Fibroblast of upper back skin (primary cell): Measurements from ENCODE around the gene WWOX.

ENCODE experiments used
- DNase-seq: peaks from one replicate; pipeline ENCODE4 v3.0.0-alpha.2; 2013

The WWOX gene

DNA sequence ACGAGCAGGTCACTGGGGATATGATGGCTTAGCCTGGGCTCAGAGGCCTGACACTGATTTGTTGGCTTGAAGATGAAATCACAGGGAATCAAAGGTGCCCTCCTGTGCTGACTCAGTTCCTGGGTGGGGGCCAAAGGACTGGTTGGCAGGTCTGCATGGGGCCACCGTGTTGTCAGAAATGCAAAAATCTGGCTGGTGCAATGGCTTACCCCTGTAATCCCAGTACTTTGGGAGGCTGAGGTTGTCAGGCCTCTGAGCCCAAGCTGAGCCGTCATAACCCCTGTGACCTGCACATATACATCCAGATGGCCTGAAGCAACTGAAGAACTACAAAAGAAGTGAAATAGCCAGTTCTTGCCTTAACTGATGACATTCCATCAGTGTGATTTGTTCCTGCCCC is 314.2 kb downstream of the WWOX start:
- no peak for DNase-seq

DNA sequence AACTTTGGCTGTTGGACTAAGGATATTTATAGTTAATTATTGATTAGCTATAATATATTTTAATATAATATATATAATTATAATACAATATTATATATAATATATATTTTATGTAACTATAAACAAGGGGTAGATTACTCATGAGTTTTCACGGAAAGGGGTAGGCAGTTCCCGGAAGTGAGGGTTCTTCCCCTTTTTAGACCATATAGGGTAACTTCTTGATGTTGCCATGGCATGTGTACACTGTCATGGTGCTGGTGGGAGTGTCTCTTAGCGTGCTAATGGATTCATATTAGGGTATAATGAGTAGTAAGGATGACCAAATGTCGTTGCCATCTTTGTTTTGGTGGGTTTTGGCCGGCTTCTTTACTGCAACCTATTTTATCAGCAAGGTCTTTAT is 315.6 kb downstream of the WWOX start:
- DNase-seq: no peak

GRCh38 chr16:78415669-78416068 is 316.2 kb downstream of the WWOX start:
- DNase-seq: no peak

DNA sequence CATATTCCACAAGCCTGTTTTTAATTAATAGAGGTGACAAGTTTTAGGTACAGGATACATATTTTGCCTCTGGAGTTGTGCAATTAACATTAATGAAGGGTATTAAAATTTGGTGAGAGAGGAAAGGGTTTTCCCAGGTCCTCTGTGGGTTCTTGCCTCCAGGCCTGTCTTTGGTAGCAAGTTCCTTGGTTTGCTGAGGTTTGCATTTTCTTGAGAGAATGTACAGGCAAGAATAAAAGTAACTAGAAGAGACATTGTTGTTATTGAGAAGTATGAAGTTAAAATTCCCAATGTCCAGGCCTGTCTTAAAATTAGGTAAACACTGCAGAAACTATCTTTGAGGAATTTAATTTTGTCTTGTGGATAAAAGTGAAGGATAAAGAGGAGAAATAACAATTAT is 316.9 kb downstream of the WWOX start:
- no peak for DNase-seq

GRCh38 chr16:78421181-78421708 is 321.8 kb downstream of the WWOX start:
- no peak for DNase-seq

GRCh38 chr16:78425281-78425680 is 325.8 kb downstream of the WWOX start:
- DNase-seq: no peak

DNA sequence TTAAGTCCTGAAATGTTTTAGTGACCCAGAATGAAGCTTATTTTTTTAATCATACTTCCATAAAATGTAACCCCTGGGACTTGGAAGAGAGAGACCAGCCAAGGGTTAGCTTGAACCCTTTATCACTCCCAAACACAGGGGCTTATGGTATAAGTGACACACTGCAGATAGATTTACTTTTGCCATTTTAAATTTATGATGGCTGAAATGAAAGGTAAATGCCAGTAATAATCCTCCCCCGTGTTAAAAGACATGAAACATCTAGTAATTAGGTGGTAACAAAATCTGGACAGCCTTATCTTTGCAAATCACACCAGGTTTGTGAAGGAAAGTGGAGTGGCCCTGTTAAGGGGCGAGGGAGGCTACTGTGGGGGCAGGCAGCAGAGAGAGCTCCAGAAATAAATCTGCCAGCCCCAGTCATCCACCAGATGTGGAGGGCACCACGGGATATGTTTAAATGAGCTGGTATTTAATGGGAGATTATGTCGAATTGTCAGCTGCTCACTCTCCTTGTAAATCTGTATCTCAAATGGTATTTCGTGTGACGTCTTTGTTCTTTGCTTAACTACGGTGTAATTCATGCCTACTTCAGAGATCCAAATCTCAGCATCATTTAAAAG is 326.5 kb downstream of the WWOX start:
- DNase-seq: no peak

- no peak for DNase-seq
These were observed 328.7 kb downstream of the WWOX start for GRCh38 chr16:78428193-78428592.

DNA sequence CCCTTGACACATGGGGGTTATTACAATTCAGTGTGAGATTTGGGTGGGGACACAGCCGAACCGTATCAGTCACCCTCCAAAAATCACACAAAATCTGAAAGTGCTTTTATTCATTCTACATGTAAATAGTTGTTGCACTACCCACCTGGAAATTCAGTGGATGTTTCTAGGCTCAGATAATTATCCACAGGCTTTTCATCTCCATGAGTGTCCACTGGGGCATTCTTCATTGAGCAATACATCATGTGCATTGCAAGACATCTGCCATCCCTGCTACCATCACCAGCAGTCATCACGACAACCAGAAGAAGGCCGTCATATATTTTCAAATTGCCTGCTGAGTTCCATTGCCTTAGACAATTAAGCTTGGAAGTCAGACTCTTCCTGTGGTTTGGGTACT is 330.8 kb downstream of the WWOX start:
- DNase-seq: no peak

- no peak for DNase-seq
These were observed 331.7 kb downstream of the WWOX start for GRCh38 chr16:78431004-78431670.

DNA sequence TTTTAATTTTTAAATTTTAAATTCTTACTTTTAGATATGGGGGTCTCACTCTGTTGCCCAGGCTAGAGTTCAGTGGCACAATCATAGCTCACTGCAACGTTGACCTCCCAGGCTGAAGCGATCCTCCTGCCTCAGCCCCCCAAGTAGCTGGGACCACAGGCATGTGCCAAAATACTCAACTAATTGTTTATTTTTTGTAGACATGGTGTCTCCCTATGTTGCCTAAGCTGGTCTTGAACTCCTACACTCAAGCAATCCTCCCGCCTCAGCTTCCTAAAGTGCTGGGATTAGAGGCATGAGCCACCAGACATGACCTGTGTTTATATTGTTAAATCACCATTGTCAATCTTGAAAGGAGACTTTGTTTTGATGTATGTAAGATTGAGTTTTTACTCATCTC is 332.2 kb downstream of the WWOX start:
- no peak for DNase-seq

GRCh38 chr16:78432451-78432850 is 333.0 kb downstream of the WWOX start:
- no peak for DNase-seq

GRCh38 chr16:78433116-78433515 is 333.7 kb downstream of the WWOX start:
- DNase-seq: no peak

DNA sequence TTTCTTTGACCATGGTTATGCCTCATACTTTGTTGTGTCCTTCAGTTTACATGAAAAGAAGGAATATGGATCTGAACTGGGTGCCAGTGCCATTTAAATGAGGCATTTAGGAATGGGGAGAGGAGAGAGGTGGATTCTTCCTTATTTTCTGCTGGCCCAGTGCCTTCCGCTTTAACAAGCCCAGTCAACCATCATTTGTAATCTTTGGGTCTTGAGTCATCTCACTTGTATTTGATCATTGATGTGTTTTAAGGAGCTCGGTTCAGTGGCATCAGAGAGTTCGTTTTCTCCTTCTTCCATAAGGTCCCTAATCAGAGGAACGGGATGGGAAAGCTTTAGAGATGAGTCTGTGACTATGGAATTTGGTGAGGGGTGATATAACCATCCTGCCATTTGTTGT is 334.9 kb downstream of the WWOX start:
- no peak for DNase-seq

DNA sequence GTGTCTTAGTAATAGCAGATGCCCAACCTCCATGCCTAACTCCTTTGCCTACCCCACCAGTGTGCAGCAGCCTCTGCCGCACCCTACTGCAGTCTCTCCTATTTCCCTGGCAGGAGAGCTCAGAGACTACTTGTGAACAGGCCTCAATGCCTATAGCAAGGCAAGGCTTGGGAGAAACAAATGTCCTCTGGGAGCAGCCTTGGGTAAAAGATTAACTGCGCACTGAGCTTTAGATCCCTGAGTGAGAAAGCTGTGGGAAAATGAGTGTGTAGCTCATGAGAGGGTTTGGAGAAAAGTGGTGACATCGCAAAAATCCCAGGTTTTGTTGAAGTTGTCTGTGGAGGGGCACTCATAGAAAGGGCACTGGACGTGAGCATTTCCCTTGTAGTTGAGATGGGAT is 335.8 kb downstream of the WWOX start:
- DNase-seq: no peak

DNA sequence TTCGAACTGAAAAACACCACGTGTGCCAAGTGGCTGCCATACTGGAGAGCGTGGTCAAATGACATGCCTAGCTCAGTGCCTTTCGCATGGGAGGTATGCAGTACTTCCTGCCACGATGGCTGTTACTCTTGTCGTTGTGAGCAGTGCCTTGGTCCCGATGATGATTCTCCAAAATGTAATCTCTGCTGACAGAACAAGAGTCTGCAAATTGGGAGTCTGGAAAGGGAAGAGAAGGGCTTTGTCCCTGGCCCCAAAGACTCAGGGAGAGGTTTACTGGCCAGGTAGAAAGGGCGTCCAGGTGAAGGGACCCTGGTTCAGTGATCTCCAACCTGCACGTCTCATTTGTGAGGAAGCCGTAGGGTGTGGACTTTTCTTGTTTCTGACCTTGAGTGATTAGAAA is 336.6 kb downstream of the WWOX start:
- no peak for DNase-seq

- DNase-seq: no peak
These were observed 337.4 kb downstream of the WWOX start for GRCh38 chr16:78436846-78437245.

- peak; percentile 3 for DNase-seq
These were observed 338.0 kb downstream of the WWOX start for GRCh38 chr16:78437352-78437968.

GRCh38 chr16:78438219-78438618 is 338.8 kb downstream of the WWOX start:
- DNase-seq: no peak

GRCh38 chr16:78438632-78439031 is 339.2 kb downstream of the WWOX start:
- DNase-seq: no peak

- DNase-seq: no peak
These were observed 340.2 kb downstream of the WWOX start for GRCh38 chr16:78439646-78440045.

DNA sequence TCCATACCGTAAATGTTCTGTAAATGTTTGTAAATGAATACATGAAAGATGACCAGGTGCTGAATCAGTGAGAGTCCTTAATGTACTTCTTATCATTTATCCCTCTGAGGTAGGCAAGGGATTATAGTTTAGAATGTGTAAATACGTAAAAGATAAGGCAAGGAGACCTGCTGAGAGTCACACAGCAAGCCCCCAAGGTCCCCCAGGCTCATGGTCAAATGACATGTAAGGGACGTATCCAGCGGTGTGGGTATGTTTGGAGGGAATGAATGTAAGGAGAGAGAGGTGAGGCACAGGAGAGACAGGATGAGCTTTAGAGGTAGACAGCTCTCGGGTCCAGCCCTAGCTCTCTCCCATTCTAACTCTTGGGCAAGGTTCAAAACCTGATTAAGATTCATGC is 341.8 kb downstream of the WWOX start:
- DNase-seq: no peak

DNA sequence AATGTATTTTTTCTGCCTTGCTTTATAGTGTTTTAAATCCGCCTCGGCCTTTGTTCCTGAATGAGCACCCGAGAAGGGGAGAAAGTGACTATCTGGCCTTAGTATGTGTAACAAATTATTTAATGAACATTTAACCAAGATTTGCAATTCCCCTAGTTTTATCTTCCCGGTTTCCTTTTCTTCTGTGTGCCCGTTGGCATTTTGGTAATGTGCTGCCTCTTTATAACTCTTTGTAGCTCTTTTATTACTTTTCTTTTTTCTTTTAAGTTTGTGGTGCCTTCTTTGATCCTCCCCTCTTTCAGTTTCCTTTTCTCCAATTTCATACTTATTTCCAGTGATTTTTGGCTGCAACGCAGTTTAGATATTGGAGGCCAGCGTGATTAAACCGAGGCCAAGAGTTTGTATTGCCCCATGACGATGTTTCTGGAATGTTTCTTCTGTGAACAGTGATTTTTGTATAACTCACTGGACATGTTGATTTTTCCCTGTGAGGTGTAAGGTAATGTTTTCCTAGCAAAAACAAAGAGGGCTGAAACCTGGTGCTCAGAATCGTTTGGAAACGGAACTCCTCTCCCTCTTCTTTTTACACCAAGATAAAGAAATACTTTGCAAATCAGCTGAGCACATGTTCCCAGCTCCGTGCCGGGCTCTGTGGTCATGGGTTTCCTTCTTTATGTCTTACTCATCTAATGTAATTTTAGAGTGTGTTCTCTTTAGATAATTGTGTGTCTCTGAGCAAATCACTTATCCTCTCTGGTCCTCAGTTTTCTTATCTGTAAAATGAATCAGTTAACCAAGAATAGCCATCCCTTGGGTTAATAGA is 344.3 kb downstream of the WWOX start:
- no peak for DNase-seq

GRCh38 chr16:78445818-78446217 is 346.4 kb downstream of the WWOX start:
- DNase-seq: no peak
